IMR-90 (cell line): ENCODE measurements around the gene HMX2. TPM values are rescaled to one million over a fixed set of nuclear protein-coding genes. Genes with fewer than 3 reads are reported as not detected.

ENCODE experiments used
- ATAC-seq: fragments of 200-7000 bp; cut with Tn5 transposase; 2 replicates; pipeline ENCODE4 v1.9.1; 2020; ENCODE audit warnings: low read depth, mild to moderate bottlenecking, moderate library complexity
- BruUV-seq: library from RNA; stranded (reverse); fragments of 400-500 nt; replicated peaks from 2 replicates; lab custom pipeline; 2021; lab: Mats Ljungman, UMichigan
- CTCF ChIA-PET: fragments of 300-600 bp; formaldehyde crosslinking; extraction: SDS; loops from one replicate; lab custom pipeline; 2021; ENCODE audit warnings: antibody characterized with exemption; lab: Yijun Ruan, JAX
- POLR2A ChIA-PET: fragments of 300-600 bp; sonication (Branson Sonifier 250); formaldehyde crosslinking; loops from one replicate; lab custom pipeline; 2022; ENCODE audit warnings: antibody characterized with exemption; ENCODE audit not compliant: unreplicated experiment; lab: Charles Lee
- DNase-seq: peaks from one replicate; pipeline ENCODE4 v3.0.0; 2013
- H2AFZ ChIP-seq: replicated peaks from 2 replicates; pipeline ENCODE3; 2013; ENCODE audit warnings: low read length, mild to moderate bottlenecking; ENCODE audit not compliant: poor library complexity
- H2AK5ac ChIP-seq: 2 replicates; pipeline ENCODE4 v1.6.1; 2013; ENCODE audit warnings: low read depth, low read length, inconsistent platforms
- H2AK9ac ChIP-seq: replicated peaks from 2 replicates; pipeline ENCODE3; 2013; ENCODE audit warnings: mild to moderate bottlenecking, low read depth, low read length, moderate library complexity; ENCODE audit not compliant: poor library complexity
- H2BK120ac ChIP-seq: 2 replicates; pipeline ENCODE4 v1.6.1; 2013; ENCODE audit warnings: low read depth, low read length, inconsistent platforms
- H2BK15ac ChIP-seq: 3 replicates; pipeline ENCODE4 v1.6.1; 2013; ENCODE audit warnings: low read depth, low read length, inconsistent platforms
- H2BK20ac ChIP-seq: 2 replicates; pipeline ENCODE4 v1.6.1; 2013; ENCODE audit warnings: low read depth, mild to moderate bottlenecking, inconsistent platforms, low read length, moderate library complexity
- H2BK5ac ChIP-seq: 2 replicates; pipeline ENCODE4 v1.6.1; 2013; ENCODE audit warnings: mild to moderate bottlenecking, low read depth, low read length, inconsistent platforms; ENCODE audit not compliant: poor library complexity, severe bottlenecking
- H3K14ac ChIP-seq: replicated peaks from 2 replicates; pipeline ENCODE4 v1.6.1; 2013; ENCODE audit warnings: low read depth, low read length, inconsistent platforms
- H3K18ac ChIP-seq: 2 replicates; pipeline ENCODE4 v1.6.1; 2013; ENCODE audit warnings: low read depth, low read length, control low read depth
- H3K23ac ChIP-seq: 2 replicates; pipeline ENCODE4 v1.6.1; 2013; ENCODE audit warnings: low read depth, low read length, inconsistent platforms
- H3K27ac ChIP-seq: 2 replicates; pipeline ENCODE4 v1.5.1; 2013; ENCODE audit warnings: mild to moderate bottlenecking, control low read depth, low read length; ENCODE audit not compliant: insufficient read depth
- H3K27me3 ChIP-seq: 2 replicates; pipeline ENCODE4 v1.6.1; 2013; ENCODE audit warnings: low read length; ENCODE audit not compliant: control insufficient read depth, insufficient read depth
- H3K36me3 ChIP-seq: 2 replicates; pipeline ENCODE4 v1.6.1; 2013; ENCODE audit warnings: low read length, mixed read lengths; ENCODE audit not compliant: control insufficient read depth, insufficient read depth
- H3K4ac ChIP-seq: 2 replicates; pipeline ENCODE4 v1.6.1; 2013; ENCODE audit warnings: low read depth, low read length, inconsistent platforms
- H3K4me1 ChIP-seq: 2 replicates; pipeline ENCODE4 v1.6.1; 2013; ENCODE audit warnings: low read length, mixed read lengths; ENCODE audit not compliant: control insufficient read depth, insufficient read depth
- H3K4me2 ChIP-seq: 2 replicates; pipeline ENCODE4 v1.6.1; 2013; ENCODE audit warnings: low read depth, mild to moderate bottlenecking, control low read depth, low read length, moderate library complexity
- H3K4me3 ChIP-seq: 2 replicates; pipeline ENCODE4 v1.5.1; 2013; ENCODE audit warnings: low read depth, mild to moderate bottlenecking, control low read depth, low read length, moderate library complexity; ENCODE audit not compliant: insufficient read depth
- H3K56ac ChIP-seq: 2 replicates; pipeline ENCODE4 v1.6.1; 2013; ENCODE audit warnings: low read length, inconsistent platforms; ENCODE audit not compliant: insufficient read depth; ENCODE audit errors: extremely low read depth
- H3K79me1 ChIP-seq, 2 experiments: 2 replicates each; pipeline ENCODE4 v1.6.1; 2013; ENCODE audit warnings: low read length in 2 of 2, inconsistent platforms in 1 of 2, low read depth in 1 of 2
- H3K9ac ChIP-seq: 2 replicates; pipeline ENCODE4 v1.6.1; 2013; ENCODE audit warnings: low read depth, low read length, control low read depth
- H3K9me1 ChIP-seq: 2 replicates; pipeline ENCODE4 v1.6.1; 2013; ENCODE audit warnings: low read length, inconsistent platforms; ENCODE audit not compliant: insufficient read depth
- H3K9me3 ChIP-seq: 2 replicates; pipeline ENCODE4 v1.6.1; 2013; ENCODE audit warnings: low read length; ENCODE audit not compliant: control insufficient read depth, insufficient read depth
- H4K20me1 ChIP-seq: 2 replicates; pipeline ENCODE4 v1.6.1; 2013; ENCODE audit warnings: low read length, inconsistent platforms; ENCODE audit not compliant: insufficient read depth
- H4K5ac ChIP-seq: 2 replicates; pipeline ENCODE4 v1.6.1; 2013; ENCODE audit warnings: mild to moderate bottlenecking, low read depth, low read length, control low read depth
- H4K8ac ChIP-seq, 2 experiments: 2 replicates each; pipeline ENCODE4 v1.6.1; 2013; ENCODE audit warnings: low read depth in 2 of 2, low read length in 2 of 2, control low read depth in 1 of 2, inconsistent platforms in 1 of 2
- H4K91ac ChIP-seq: 2 replicates; pipeline ENCODE4 v1.6.1; 2013; ENCODE audit warnings: low read depth, low read length, inconsistent platforms; ENCODE audit not compliant: insufficient read depth
- BHLHE40 ChIP-seq: fragments of 150-350 bp; IDR thresholded peaks from 2 replicates; pipeline ENCODE4 v1.6.1; 2016; ENCODE audit warnings: mild to moderate bottlenecking, low read depth, low read length
- CEBPB ChIP-seq: IDR thresholded peaks from 2 replicates; pipeline ENCODE4 v1.6.1; 2012; ENCODE audit warnings: low read depth, low read length, improper control_type of control experiment
- CHD1 ChIP-seq: IDR thresholded peaks from 2 replicates; pipeline ENCODE4 v1.6.1; 2012; ENCODE audit warnings: low read depth, low read length, improper control_type of control experiment
- FOS ChIP-seq: fragments of 150-350 bp; IDR thresholded peaks from 2 replicates; pipeline ENCODE4 v1.6.1; 2016; ENCODE audit warnings: low read depth, low read length
- MAFK ChIP-seq: IDR thresholded peaks from 2 replicates; pipeline ENCODE4 v1.6.1; 2012; ENCODE audit warnings: low read depth, low read length, improper control_type of control experiment
- MAZ ChIP-seq: IDR thresholded peaks from 2 replicates; pipeline ENCODE4 v1.6.1; 2012; ENCODE audit warnings: low read depth, mild to moderate bottlenecking, low read length, improper control_type of control experiment, moderate library complexity, borderline replicate concordance
- MXI1 ChIP-seq: IDR thresholded peaks from 2 replicates; pipeline ENCODE4 v1.6.1; 2012; ENCODE audit warnings: low read depth, mild to moderate bottlenecking, low read length, moderate library complexity, borderline replicate concordance
- NFE2L2 ChIP-seq: fragments of 150-350 bp; IDR thresholded peaks from 2 replicates; pipeline ENCODE4 v1.6.1; 2016; ENCODE audit warnings: low read depth, mild to moderate bottlenecking, low read length
- POLR2A ChIP-seq: IDR thresholded peaks from 2 replicates; pipeline ENCODE4 v1.6.1; 2012; ENCODE audit warnings: mild to moderate bottlenecking, low read depth, low read length
- RAD21 ChIP-seq: IDR thresholded peaks from 2 replicates; pipeline ENCODE4 v1.6.1; 2012; ENCODE audit warnings: low read length, improper control_type of control experiment
- RCOR1 ChIP-seq: IDR thresholded peaks from 2 replicates; pipeline ENCODE4 v1.6.1; 2012; ENCODE audit warnings: mild to moderate bottlenecking, low read length, improper control_type of control experiment; ENCODE audit not compliant: insufficient replicate concordance
- RFX5 ChIP-seq: IDR thresholded peaks from 2 replicates; pipeline ENCODE4 v1.8.0; 2012; ENCODE audit warnings: low read depth, mild to moderate bottlenecking, low read length, moderate library complexity
- WGBS, 2 experiments: methylation state at CpG; one replicate each; pipeline versions ENCODE4 v1.1.5 to v1.1.7; 2013; ENCODE audit warnings: missing lambda C conversion rate in 2 of 2; ENCODE audit not compliant: insufficient read length in 1 of 2; ENCODE audit errors: extremely low coverage in 2 of 2; 5-methylcytosine and 5-hydroxymethylcytosine counted together
- dilution Hi-C: fragments of 300-500 bp; cut with HindIII; formaldehyde crosslinking; loops from one replicate; pipeline ENCODE4 v1.14.3; 2018; ENCODE audit warnings: low sequenced_read_pairs; ENCODE audit not compliant: unreplicated experiment
- in situ Hi-C: fragments of 300-500 bp; cut with MboI; formaldehyde crosslinking; loops from 3 replicates; pipeline ENCODE4 v1.14.3; 2019; ENCODE audit warnings: low sequenced_read_pairs, inconsistent platforms, mixed read lengths
- intact Hi-C: fragments of 100-400 bp; cut with micrococcal nuclease; formaldehyde crosslinking; loops from 2 replicates; pipeline ENCODE4 v1.10.0; 2022
- polyA plus RNA-seq, 3 experiments: library from polyadenylated mRNA; depleted of rRNA; stranded (reverse); fragments of >200 nt; gene quantifications; 2 replicates each; pipeline ENCODE4 v1.2.3, GENCODE V29; 2012; ENCODE audit warnings: low replicate concordance in 1 of 3
- total RNA-seq: library from RNA; depleted of rRNA; stranded (reverse); fragments of >200 nt; gene quantifications from 2 replicates; pipeline ENCODE4 v1.2.3, GENCODE V29; 2012
- TF ChIP-seq, protein P1 (sequence below): conservative IDR thresholded peaks from 2 replicates; pipeline ENCODE4 v1.5.1; 2012; ENCODE audit warnings: mild to moderate bottlenecking, low read depth, low read length, improper control_type of control experiment
- TF ChIP-seq, protein P2 (sequence below): fragments of 150-350 bp; IDR thresholded peaks from 2 replicates; pipeline ENCODE4 v1.6.1; 2016; ENCODE audit warnings: low read depth, mild to moderate bottlenecking, low read length, moderate library complexity, borderline replicate concordance
- TF ChIP-seq, protein P3 (sequence below): fragments of 150-350 bp; IDR thresholded peaks from 2 replicates; pipeline ENCODE4 v1.6.1; 2017; ENCODE audit warnings: mild to moderate bottlenecking, antibody characterized with exemption, low read length, low read depth

The HMX2 gene
- total and polyA plus RNA-seq, 2 of the 4 experiments (the other 2 are of a cell fraction) = not detected

DNA sequence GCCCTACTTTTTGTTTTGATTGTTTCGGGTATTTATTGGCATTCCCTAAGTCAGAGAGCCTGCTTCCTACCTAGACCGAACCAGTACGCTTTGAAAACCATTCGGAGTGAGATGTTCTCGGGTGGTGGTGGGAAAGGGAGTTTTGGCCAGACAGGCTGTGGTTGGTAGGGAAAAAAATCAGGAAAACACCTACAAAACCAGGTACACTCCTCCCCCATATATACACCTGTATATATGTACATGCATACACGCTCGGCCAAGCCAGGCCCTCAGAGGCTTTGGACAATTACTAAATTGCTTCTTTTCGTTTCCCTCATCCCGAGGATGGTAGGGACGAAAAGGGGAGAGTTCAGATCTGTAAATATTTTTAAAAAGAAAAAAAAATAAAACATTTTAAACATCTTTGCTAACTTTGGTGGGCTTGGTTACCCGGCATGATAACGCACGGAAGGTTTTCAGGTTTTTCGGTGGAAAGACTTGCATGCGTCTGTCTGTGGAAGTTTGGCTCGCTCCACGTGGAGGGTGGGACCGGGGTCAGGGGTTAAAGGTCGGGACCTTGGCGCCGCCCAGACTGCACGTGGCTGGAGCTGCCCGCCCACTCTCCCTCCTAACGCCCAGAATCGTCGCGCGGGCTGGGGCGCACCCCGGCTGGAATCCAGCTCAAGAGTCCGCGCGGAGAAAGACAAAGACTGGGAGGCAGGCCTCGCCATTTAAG, 2.5 kb downstream of the HMX2 start:
- Histone ChIP-seq H3K36me3 (no peaks in the 10 kb centered on the region), H4K5ac (no peak overlapping the region), H4K8ac (no peak overlapping the region), H3K9me1 (no peaks in the 10 kb centered on the region; the same call in 1 of the 2 replicates), H2BK20ac (no peak overlapping the region), H3K56ac (no peak overlapping the region), H3K9me3 (peaks cover 3% of the 10 kb centered on the region; the same call in 1 of the 2 replicates), H2AK5ac (no peak overlapping the region), H2BK120ac (no peak overlapping the region), H3K79me1 (peaks cover 0 to 7% of the 10 kb centered on the region in 2 experiments; a peak in 1 of 4 replicates), H2BK5ac (no peak overlapping the region), H4K20me1 (peaks cover 9% of the 10 kb centered on the region), H3K18ac (no peak overlapping the region), H3K27me3 (peaks cover 67% of the 10 kb centered on the region), H3K9ac (no peak overlapping the region), H2AK9ac (peak overlapping the region; percentile 45), H2AFZ (peak overlapping the region; percentile 78), H3K4me3 (no peak overlapping the region), H2BK15ac (no peak overlapping the region), H3K14ac (no peak overlapping the region), H4K91ac (no peak overlapping the region), H3K23ac (peak overlapping the region; percentile 24; the same call in 1 of the 2 replicates), H3K4me1 (peaks cover 1% of the 10 kb centered on the region), H3K4ac (no peak overlapping the region), H3K4me2 (peak overlapping the region; percentile 82; the same call in 1 of the 2 replicates), H3K27ac (no peak overlapping the region)
- 0% methylated on average over 2 of the region's 34 CpGs; no CpG with 5 or more reads in 1 of the 2 experiments for WGBS, 2 experiments
- dilution Hi-C loops (no loop called here), in situ Hi-C loops (loop anchor here (25.0 kb wide), 2 partner anchors 288 to 1013 kb away; no protein-coding TSS in a partner anchor), intact Hi-C loops (loop anchor here (10.0 kb wide), 2 partner anchors 296 to 1264 kb away; partner anchors contain the start of gene OAT)
- ATAC-seq (no peak), DNase-seq (no peak)
- ChIA-PET POLR2A (no interaction called here), CTCF (interaction anchor here (1.1 kb wide), 1 partner anchor 10 kb away, joined by 4 read pairs; no protein-coding TSS in a partner anchor)
- BruUV-seq = no TSS peak
- TF ChIP-seq NFE2L2 (no peak), BHLHE40 (no peak), FOS (no peak), RFX5 (no peak), CEBPB (no peak), RCOR1 (no peak), RAD21 (no peak), CHD1 (no peak), POLR2A (no peak), MAZ (no peak), MXI1 (no peak), MAFK (no peak)
- TF ChIP-seq, protein P1, sequence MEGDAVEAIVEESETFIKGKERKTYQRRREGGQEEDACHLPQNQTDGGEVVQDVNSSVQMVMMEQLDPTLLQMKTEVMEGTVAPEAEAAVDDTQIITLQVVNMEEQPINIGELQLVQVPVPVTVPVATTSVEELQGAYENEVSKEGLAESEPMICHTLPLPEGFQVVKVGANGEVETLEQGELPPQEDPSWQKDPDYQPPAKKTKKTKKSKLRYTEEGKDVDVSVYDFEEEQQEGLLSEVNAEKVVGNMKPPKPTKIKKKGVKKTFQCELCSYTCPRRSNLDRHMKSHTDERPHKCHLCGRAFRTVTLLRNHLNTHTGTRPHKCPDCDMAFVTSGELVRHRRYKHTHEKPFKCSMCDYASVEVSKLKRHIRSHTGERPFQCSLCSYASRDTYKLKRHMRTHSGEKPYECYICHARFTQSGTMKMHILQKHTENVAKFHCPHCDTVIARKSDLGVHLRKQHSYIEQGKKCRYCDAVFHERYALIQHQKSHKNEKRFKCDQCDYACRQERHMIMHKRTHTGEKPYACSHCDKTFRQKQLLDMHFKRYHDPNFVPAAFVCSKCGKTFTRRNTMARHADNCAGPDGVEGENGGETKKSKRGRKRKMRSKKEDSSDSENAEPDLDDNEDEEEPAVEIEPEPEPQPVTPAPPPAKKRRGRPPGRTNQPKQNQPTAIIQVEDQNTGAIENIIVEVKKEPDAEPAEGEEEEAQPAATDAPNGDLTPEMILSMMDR = no peak
- TF ChIP-seq, protein P2, sequence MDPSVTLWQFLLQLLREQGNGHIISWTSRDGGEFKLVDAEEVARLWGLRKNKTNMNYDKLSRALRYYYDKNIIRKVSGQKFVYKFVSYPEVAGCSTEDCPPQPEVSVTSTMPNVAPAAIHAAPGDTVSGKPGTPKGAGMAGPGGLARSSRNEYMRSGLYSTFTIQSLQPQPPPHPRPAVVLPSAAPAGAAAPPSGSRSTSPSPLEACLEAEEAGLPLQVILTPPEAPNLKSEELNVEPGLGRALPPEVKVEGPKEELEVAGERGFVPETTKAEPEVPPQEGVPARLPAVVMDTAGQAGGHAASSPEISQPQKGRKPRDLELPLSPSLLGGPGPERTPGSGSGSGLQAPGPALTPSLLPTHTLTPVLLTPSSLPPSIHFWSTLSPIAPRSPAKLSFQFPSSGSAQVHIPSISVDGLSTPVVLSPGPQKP = no peak
- TF ChIP-seq, protein P3, sequence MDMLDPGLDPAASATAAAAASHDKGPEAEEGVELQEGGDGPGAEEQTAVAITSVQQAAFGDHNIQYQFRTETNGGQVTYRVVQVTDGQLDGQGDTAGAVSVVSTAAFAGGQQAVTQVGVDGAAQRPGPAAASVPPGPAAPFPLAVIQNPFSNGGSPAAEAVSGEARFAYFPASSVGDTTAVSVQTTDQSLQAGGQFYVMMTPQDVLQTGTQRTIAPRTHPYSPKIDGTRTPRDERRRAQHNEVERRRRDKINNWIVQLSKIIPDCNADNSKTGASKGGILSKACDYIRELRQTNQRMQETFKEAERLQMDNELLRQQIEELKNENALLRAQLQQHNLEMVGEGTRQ = no peak
